Measurements from ENCODE around the gene PDP2. TPM values are rescaled to one million over a fixed set of nuclear protein-coding genes. Genes with fewer than 3 reads are reported as not detected.
A peak's percentile ranks its signal among the peaks of the same experiment; 100 is the strongest.

The PDP2 gene
- total and polyA plus RNA-seq, 2 donors (not counting 3 experiments of a cell fraction or from before 2014, with no cell fraction given), result 4.4 to 9.3 TPM

GRCh38 chr16:66886321-66886720 is 6.0 kb downstream of the PDP2 start:
- intact Hi-C loops (cut with micrococcal nuclease), result no loop called here
- Histone ChIP-seq H3K79me2 (ENCODE audit: control insufficient read depth, insufficient read depth, low read length) (no peaks in the 10 kb centered on the region), H3K4me2 (ENCODE audit: insufficient read depth, low read length) (no peak overlapping the region), H3K27ac (ENCODE audit: insufficient read depth, low read depth, low read length) (no peak overlapping the region), H2AFZ (ENCODE audit: low read depth, low read length) (no peak overlapping the region), H3K27me3 (ENCODE audit: control insufficient read depth in 2 of 2, insufficient read depth in 2 of 2, low read length in 2 of 2) (no peaks in the 10 kb centered on the region), H4K20me1 (replicated peaks; ENCODE audit: control insufficient read depth, extremely low read depth, insufficient read depth, low read length) (peaks cover 4% of the 10 kb centered on the region), H3K9me1 (replicated peaks; ENCODE audit: control insufficient read depth, extremely low read depth, insufficient read depth, low read length) (no peaks in the 10 kb centered on the region), H3K9ac (replicated peaks; ENCODE audit: extremely low read depth, insufficient read depth, low read length) (no peak overlapping the region), H3K4me1 (ENCODE audit: control insufficient read depth, extremely low read depth, insufficient read depth, low read length) (no peaks in the 10 kb centered on the region), H3K9me3 (replicated peaks; ENCODE audit: control insufficient read depth, insufficient read depth, low read length) (no peaks in the 10 kb centered on the region), H3K4me3 (replicated peaks in 1 of 3; ENCODE audit: insufficient read depth in 1 of 3, low read depth in 1 of 3, low read length in 3 of 3) (no peak overlapping the region), H3K36me3 (ENCODE audit: control insufficient read depth in 2 of 2, extremely low read depth in 1 of 2, insufficient read depth in 2 of 2, low read length in 2 of 2) (peaks cover 3 to 9% of the 10 kb centered on the region in 2 experiments)
- CTCF ChIA-PET, result interaction anchor here (1.2 to 1.3 kb wide), 3 partner anchors 19 to 61 kb away, joined by 3 to 4 read pairs (median 4); no protein-coding TSS in a partner anchor
- TF ChIP-seq EZH2 (IDR thresholded peaks at IDR 0.05; ENCODE audit: borderline replicate concordance, low read depth, low read length, severe bottlenecking) (no peak), JUN (IDR thresholded peaks at IDR 0.05; ENCODE audit: borderline replicate concordance, insufficient read depth, insufficient read length, low read depth) (no peak), POLR2A (IDR thresholded peaks at IDR 0.05; ENCODE audit: low read depth, low read length) (no peak), GATA2 (IDR thresholded peaks at IDR 0.05; ENCODE audit: insufficient read depth, insufficient read length, low read depth, low read length) (no peak), POLR2AphosphoS5 (IDR thresholded peaks at IDR 0.05; ENCODE audit: insufficient read depth, low read depth, low read length) (no peak), FOS (IDR thresholded peaks at IDR 0.05; ENCODE audit: borderline replicate concordance, insufficient read depth, low read length) (no peak)
- TF ChIP-seq, protein P1, sequence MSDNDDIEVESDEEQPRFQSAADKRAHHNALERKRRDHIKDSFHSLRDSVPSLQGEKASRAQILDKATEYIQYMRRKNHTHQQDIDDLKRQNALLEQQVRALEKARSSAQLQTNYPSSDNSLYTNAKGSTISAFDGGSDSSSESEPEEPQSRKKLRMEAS (IDR thresholded peaks at IDR 0.05; ENCODE audit: insufficient read depth, insufficient read length), result no peak
- BruUV-seq (replicated peaks), result no TSS peak
- POLR2A ChIA-PET, result no interaction called here
- DNase-seq (ENCODE audit: low read depth, low spot score), result no peak
- dilution Hi-C loops (cut with MboI; ENCODE audit: extremely low pct_ligation_motif_present, low sequenced_read_pairs), result no loop called here
- FAIRE-seq, result no peak

- H3K4me2 ChIP-seq (ENCODE audit: insufficient read depth, low read length), result no peak overlapping the region
- BruUV-seq (replicated peaks), result no TSS peak
- TF ChIP-seq FOS (IDR thresholded peaks at IDR 0.05; ENCODE audit: borderline replicate concordance, insufficient read depth, low read length) (no peak), EZH2 (IDR thresholded peaks at IDR 0.05; ENCODE audit: borderline replicate concordance, low read depth, low read length, severe bottlenecking) (no peak), JUN (IDR thresholded peaks at IDR 0.05; ENCODE audit: borderline replicate concordance, insufficient read depth, insufficient read length, low read depth) (no peak), POLR2A (IDR thresholded peaks at IDR 0.05; ENCODE audit: low read depth, low read length) (no peak), MYC (IDR thresholded peaks at IDR 0.05; ENCODE audit: low read depth, low read length) (no peak), GATA2 (IDR thresholded peaks at IDR 0.05; ENCODE audit: insufficient read depth, insufficient read length, low read depth, low read length) (no peak), POLR2AphosphoS5 (IDR thresholded peaks at IDR 0.05; ENCODE audit: insufficient read depth, low read depth, low read length) (no peak)
- TF ChIP-seq, protein P2, sequence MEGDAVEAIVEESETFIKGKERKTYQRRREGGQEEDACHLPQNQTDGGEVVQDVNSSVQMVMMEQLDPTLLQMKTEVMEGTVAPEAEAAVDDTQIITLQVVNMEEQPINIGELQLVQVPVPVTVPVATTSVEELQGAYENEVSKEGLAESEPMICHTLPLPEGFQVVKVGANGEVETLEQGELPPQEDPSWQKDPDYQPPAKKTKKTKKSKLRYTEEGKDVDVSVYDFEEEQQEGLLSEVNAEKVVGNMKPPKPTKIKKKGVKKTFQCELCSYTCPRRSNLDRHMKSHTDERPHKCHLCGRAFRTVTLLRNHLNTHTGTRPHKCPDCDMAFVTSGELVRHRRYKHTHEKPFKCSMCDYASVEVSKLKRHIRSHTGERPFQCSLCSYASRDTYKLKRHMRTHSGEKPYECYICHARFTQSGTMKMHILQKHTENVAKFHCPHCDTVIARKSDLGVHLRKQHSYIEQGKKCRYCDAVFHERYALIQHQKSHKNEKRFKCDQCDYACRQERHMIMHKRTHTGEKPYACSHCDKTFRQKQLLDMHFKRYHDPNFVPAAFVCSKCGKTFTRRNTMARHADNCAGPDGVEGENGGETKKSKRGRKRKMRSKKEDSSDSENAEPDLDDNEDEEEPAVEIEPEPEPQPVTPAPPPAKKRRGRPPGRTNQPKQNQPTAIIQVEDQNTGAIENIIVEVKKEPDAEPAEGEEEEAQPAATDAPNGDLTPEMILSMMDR (IDR thresholded peaks at IDR 0.05; ENCODE audit: extremely low read depth in 1 of 2, insufficient read depth in 1 of 2, low read depth in 1 of 2, low read length in 2 of 2), result no peak
- TF ChIP-seq, protein P1 (IDR thresholded peaks at IDR 0.05; ENCODE audit: insufficient read depth, insufficient read length), result no peak
- no peaks in the 10 kb centered on the region for H3K79me2 ChIP-seq (ENCODE audit: control insufficient read depth, insufficient read depth, low read length)
- peaks cover 4% of the 10 kb centered on the region for H4K20me1 ChIP-seq (replicated peaks; ENCODE audit: control insufficient read depth, extremely low read depth, insufficient read depth, low read length)
- H3K9me1 ChIP-seq (replicated peaks; ENCODE audit: control insufficient read depth, extremely low read depth, insufficient read depth, low read length), result no peaks in the 10 kb centered on the region
- DNase-seq (ENCODE audit: low read depth, low spot score) (peak; percentile 16), FAIRE-seq (no peak)
- ChIA-PET CTCF (interaction anchor here (0.7 to 1.3 kb wide), 4 partner anchors 14 to 42 kb away, joined by 3 to 4 read pairs (median 4); no protein-coding TSS in a partner anchor), POLR2A (no interaction called here)
- H3K9ac ChIP-seq (replicated peaks; ENCODE audit: extremely low read depth, insufficient read depth, low read length), result no peak overlapping the region
- peaks cover 3 to 9% of the 10 kb centered on the region in 2 experiments for H3K36me3 ChIP-seq (ENCODE audit: control insufficient read depth in 2 of 2, extremely low read depth in 1 of 2, insufficient read depth in 2 of 2, low read length in 2 of 2)
- H3K4me1 ChIP-seq (ENCODE audit: control insufficient read depth, extremely low read depth, insufficient read depth, low read length), result no peaks in the 10 kb centered on the region
- H3K9me3 ChIP-seq (replicated peaks; ENCODE audit: control insufficient read depth, insufficient read depth, low read length), result no peaks in the 10 kb centered on the region
- H3K4me3 ChIP-seq (replicated peaks in 1 of 3; ENCODE audit: insufficient read depth in 1 of 3, low read depth in 1 of 3, low read length in 3 of 3), result no peak overlapping the region
- no peak overlapping the region for H3K27ac ChIP-seq (ENCODE audit: insufficient read depth, low read depth, low read length)
- no peaks in the 10 kb centered on the region for H3K27me3 ChIP-seq (ENCODE audit: control insufficient read depth in 2 of 2, insufficient read depth in 2 of 2, low read length in 2 of 2)
- intact Hi-C loops (cut with micrococcal nuclease), result no loop called here
- no peak overlapping the region for H2AFZ ChIP-seq (ENCODE audit: low read depth, low read length)
- dilution Hi-C loops (cut with MboI; ENCODE audit: extremely low pct_ligation_motif_present, low sequenced_read_pairs), result no loop called here
Measured at GRCh38 chr16:66886914-66887313, 6.6 kb downstream of the PDP2 start.
